GM13976 (cell line): ENCODE results near the gene OR51F2.

Experiments used
- DNase-seq: peaks from one replicate; pipeline ENCODE4 v3.0.0; 2012; ENCODE audit warnings: low spot score
- in situ Hi-C: fragments of 300-500 bp; cut with MboI; formaldehyde crosslinking; loops from one replicate; pipeline ENCODE4 v1.12.0; 2022; ENCODE audit warnings: low sequenced_read_pairs, mixed read lengths, inconsistent platforms; ENCODE audit not compliant: unreplicated experiment
- TF ChIP-seq, protein P1 (sequence below): IDR thresholded peaks from 2 replicates; pipeline ENCODE4 v1.5.1; 2012; ENCODE audit warnings: borderline replicate concordance, mild to moderate bottlenecking; ENCODE audit not compliant: insufficient read depth; ENCODE audit errors: extremely low read depth, missing control alignments, control extremely low read depth

The OR51F2 gene

DNA sequence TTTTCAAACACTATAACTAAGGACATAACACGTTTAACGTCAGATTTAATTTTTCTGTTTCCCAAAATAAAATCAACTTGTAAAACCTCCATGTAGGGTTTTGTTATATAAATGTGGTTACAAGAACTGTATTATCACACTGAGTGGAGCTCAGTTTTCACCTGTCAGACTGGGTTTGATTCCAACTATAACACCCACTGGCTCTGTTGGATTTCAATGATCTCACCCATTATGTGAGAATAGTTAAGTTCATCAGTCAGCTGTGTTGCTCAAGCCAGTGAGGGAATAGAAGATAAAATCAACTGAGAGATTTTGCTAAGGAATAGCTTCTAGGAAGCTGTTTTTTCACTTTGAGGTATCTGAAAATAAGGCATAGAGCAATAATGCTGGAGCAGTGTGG is 11.9 kb upstream of the OR51F2 start:
- TF ChIP-seq, protein P1, sequence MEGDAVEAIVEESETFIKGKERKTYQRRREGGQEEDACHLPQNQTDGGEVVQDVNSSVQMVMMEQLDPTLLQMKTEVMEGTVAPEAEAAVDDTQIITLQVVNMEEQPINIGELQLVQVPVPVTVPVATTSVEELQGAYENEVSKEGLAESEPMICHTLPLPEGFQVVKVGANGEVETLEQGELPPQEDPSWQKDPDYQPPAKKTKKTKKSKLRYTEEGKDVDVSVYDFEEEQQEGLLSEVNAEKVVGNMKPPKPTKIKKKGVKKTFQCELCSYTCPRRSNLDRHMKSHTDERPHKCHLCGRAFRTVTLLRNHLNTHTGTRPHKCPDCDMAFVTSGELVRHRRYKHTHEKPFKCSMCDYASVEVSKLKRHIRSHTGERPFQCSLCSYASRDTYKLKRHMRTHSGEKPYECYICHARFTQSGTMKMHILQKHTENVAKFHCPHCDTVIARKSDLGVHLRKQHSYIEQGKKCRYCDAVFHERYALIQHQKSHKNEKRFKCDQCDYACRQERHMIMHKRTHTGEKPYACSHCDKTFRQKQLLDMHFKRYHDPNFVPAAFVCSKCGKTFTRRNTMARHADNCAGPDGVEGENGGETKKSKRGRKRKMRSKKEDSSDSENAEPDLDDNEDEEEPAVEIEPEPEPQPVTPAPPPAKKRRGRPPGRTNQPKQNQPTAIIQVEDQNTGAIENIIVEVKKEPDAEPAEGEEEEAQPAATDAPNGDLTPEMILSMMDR, result no peak
- no peak for DNase-seq
- in situ Hi-C loops, result no loop called here

DNA sequence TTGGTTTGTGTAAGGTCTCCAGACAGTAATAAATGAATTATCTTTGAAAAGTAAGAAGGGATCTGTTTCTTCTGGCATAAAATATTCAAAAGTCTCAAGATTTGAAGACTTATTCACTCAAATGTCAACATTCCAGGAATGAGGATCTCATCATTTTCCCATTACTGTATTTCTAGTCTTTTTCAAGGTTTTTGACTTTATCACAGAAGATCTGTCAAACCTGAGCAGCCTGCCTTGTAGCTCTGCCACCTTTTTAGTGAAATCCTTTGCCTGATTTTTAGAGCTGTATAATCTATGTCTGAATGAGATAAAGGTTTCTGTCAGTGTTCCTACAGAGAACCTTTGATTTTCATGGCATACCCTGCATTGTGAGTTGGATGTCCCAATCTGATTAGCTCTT is 4.0 kb downstream of the OR51F2 start:
- in situ Hi-C loops, result no loop called here
- TF ChIP-seq, protein P1, result no peak
- DNase-seq, result no peak

DNA sequence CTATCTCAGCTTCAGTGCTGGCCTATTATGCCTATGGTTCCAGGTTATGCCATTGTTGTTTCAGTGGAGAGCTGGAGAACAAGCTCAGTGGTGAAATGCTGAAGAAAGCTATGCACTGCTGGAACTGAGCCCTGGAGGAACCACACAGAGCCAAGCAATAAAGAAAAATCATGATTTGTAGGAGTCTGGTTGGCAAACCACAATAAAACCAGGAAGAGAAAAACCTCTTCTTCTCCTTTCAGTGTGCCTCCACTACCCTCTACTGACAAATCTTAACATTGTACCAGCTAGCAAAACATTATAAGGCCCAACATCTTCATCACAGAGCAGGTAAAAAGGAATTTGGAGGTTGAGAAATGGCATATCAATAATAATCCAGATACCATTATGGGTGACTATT is 5.3 kb downstream of the OR51F2 start:
- TF ChIP-seq, protein P1, result no peak
- in situ Hi-C loops, result no loop called here
- DNase-seq, result no peak

DNA sequence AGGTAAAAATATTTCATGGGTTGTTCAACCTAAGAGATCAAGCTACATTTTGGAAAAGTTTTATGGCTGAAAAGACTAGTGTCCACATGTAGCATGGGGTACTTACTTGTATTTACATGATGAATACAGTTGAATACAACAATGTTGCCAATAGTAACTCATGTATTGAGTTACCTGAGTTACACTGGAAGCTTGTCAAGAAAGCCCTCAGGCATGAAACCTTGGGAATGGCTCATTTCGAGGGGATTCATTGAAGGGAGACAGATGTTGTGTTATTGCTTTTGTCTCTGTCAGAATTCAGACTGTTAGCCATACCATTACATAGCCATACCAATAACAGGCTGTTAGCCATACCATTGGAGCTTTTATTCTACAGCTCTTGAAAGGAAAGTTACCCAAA is 9.2 kb downstream of the OR51F2 start:
- DNase-seq, result no peak
- in situ Hi-C loops, result no loop called here

DNA sequence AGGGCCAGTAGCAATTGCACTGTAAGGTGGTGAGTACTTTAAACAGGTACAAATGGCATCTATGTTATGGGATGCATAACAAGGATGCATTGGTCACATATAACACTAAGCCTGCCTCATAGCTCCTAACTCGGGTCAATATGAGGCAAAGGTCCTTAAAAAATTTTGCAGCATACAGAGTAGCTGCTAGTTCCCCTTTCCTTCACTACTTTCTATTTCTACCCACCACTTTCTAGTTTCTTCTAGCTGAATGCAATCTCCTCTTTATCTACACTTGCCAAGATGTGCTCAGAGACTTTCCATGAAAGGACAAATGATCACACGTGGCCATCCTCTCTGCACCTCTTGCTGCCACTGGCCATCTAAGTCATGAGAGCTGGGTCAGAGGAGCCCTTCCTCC is 9.8 kb downstream of the OR51F2 start:
- TF ChIP-seq, protein P1, result no peak
- DNase-seq, result no peak
- in situ Hi-C loops, result no loop called here

More for the DNA sequence above, 9.2 kb downstream of the OR51F2 start:
- TF ChIP-seq, protein P1, result no peak

DNA sequence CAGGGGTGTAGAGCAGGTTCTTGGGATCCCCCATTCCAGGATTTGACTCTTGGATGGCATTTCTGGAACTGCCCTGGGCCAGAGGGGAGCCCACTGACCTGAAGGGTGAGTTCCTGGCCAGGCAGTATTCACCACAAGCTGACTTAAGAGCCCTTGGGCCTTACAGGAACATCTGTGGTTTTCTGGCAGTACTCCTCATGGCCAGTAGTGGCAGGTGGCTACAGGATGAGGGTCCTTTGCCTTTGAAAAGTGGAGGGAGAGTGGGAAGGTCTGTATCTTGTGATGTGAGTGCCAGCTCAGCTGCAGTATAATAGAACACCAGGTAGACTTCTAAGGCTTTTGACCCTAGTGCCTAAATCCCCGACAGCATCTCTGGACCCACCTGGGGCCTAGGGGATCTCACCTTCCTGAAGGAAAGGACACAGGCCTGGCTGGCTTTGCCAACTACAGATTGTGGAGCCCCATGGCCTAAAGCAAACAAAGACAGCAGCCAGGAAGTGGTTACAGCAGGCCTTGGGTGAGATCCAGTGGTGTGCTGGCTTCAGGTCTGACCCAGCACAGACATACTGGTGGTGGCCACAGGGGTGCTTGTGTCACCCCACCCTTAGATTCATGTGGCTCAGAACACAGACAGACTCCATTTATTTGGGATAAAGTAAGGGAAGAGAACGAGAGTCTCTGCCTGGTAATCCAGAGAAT is 18.9 kb downstream of the OR51F2 start:
- no peak for DNase-seq
- in situ Hi-C loops, result no loop called here
- TF ChIP-seq, protein P1, result no peak
